ENCODE results near the gene TBC1D5. TPM values are rescaled to one million over a fixed set of nuclear protein-coding genes. Genes with fewer than 3 reads are reported as not detected.

The TBC1D5 gene
- total RNA-seq, 1 experiment from 2014 or later, result 30.4 TPM

DNA sequence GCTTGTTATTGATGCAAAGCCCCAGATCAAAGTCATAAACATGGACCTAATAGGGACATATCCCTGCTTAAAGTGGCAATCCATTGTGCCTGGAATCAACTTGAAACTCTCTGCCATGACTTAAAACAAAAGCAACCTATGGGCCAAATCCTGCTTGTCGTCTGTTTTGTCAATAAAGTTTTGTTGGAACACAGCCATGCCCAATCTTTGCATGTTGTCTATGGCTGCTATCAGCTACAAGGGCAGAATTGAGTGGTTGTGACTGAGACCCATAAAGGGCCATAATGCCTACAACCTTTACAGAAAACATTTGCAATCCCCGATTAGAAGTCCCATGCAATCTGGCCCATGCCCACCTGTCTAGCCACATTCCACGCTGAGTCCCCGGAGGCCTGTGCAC is 622.3 kb downstream of the TBC1D5 start:
- intact Hi-C loops (cut with micrococcal nuclease; ENCODE audit: unreplicated experiment), result no loop called here
- ChIA-PET POLR2A (no interaction called here), CTCF (no interaction called here)
- ATAC-seq (no peak), DNase-seq (ENCODE audit: low read depth, low spot score) (no peak)
- Histone ChIP-seq H3K27me3 (ENCODE audit: control insufficient read depth, insufficient read depth, low read length) (no peaks in the 10 kb centered on the region), H3K4me3 (ENCODE audit: low read depth in 2 of 2, low read length in 2 of 2) (no peak overlapping the region), H3K4me1 (ENCODE audit: control insufficient read depth, insufficient read depth, low read length) (no peaks in the 10 kb centered on the region), H3K9me3 (ENCODE audit: control insufficient read depth, insufficient read depth, low read depth, low read length) (no peaks in the 10 kb centered on the region), H3K36me3 (ENCODE audit: control insufficient read depth, insufficient read depth, low read length) (no peaks in the 10 kb centered on the region), H3K27ac (ENCODE audit: low read length) (no peak overlapping the region)
- BruUV-seq (replicated peaks), result no TSS peak
- TF ChIP-seq CTCF (IDR thresholded peaks at IDR 0.05) (no peak), SIN3A (IDR thresholded peaks at IDR 0.05; ENCODE audit: borderline replicate concordance, insufficient read depth, low read depth, low read length) (no peak), TCF7L2 (IDR thresholded peaks at IDR 0.05; ENCODE audit: low read depth, low read length) (no peak)
- in situ Hi-C loops (cut with HindIII; ENCODE audit: low pct_unique_long_range_greater_than_20kb, low sequenced_read_pairs), result no loop called here

- POLR2A ChIA-PET, result no interaction called here
- ATAC-seq (no peak), DNase-seq (ENCODE audit: low read depth, low spot score) (no peak)
- Histone ChIP-seq H3K36me3 (ENCODE audit: control insufficient read depth, insufficient read depth, low read length) (no peaks in the 10 kb centered on the region), H3K9me3 (ENCODE audit: control insufficient read depth, insufficient read depth, low read depth, low read length) (no peaks in the 10 kb centered on the region), H3K27me3 (ENCODE audit: control insufficient read depth, insufficient read depth, low read length) (no peaks in the 10 kb centered on the region), H3K4me3 (ENCODE audit: low read depth in 2 of 2, low read length in 2 of 2) (no peak overlapping the region), H3K4me1 (ENCODE audit: control insufficient read depth, insufficient read depth, low read length) (no peaks in the 10 kb centered on the region), H3K27ac (ENCODE audit: low read length) (no peak overlapping the region)
- in situ Hi-C loops (cut with HindIII; ENCODE audit: low pct_unique_long_range_greater_than_20kb, low sequenced_read_pairs), result no loop called here
- intact Hi-C loops (cut with micrococcal nuclease; ENCODE audit: unreplicated experiment), result no loop called here
- no peak for TF ChIP-seq TCF7L2 (IDR thresholded peaks at IDR 0.05; ENCODE audit: low read depth, low read length)
- no peak for TF ChIP-seq REST (IDR thresholded peaks at IDR 0.05; ENCODE audit: insufficient read depth in 1 of 2, low read depth in 2 of 2, low read length in 1 of 2)
- no peak for TF ChIP-seq SIN3A (IDR thresholded peaks at IDR 0.05; ENCODE audit: borderline replicate concordance, insufficient read depth, low read depth, low read length)
- TF ChIP-seq POLR2AphosphoS5 (IDR thresholded peaks at IDR 0.05; ENCODE audit: low read depth, low read length), result no peak
- no peak for TF ChIP-seq CTCF (IDR thresholded peaks at IDR 0.05)
- BruUV-seq (replicated peaks), result no TSS peak
- CTCF ChIA-PET, result no interaction called here
These were observed 623.0 kb downstream of the TBC1D5 start for GRCh38 chr3:17119201-17120072.

All from Panc1 (cell line).